ENCODE data around the gene MYL11.

Gene MYL11

GRCh38 chr16:30369938-30370455 is 4.6 kb upstream of the MYL11 start:
- TF ChIP-seq CTCF (IDR thresholded peaks at IDR 0.05; ENCODE audit: low read depth, low read length): no peak
- no peak for DNase-seq
- no peaks in the 10 kb centered on the region for H3K27me3 ChIP-seq
- no peaks in the 10 kb centered on the region for H3K9me3 ChIP-seq
- H3K36me3 ChIP-seq: peaks cover 8% of the 10 kb centered on the region
- peaks cover 6% of the 10 kb centered on the region for H3K4me1 ChIP-seq
- peak overlapping the region; percentile 90 for H3K4me3 ChIP-seq (ENCODE audit: low read depth, low read length)

GRCh38 chr16:30370456-30371247 is 4.0 kb upstream of the MYL11 start, which contains the start of gene TBC1D10B:
Gene TBC1D10B, minus strand, starts transcription at chr16:30370494. Its CDS starts 311 bp downstream, at chr16:30370183.
- Histone ChIP-seq H3K4me1 (peaks cover 6% of the 10 kb centered on the region), H3K4me3 (ENCODE audit: low read depth, low read length) (peak within 1 kb of the TSS; percentile 90), H3K36me3 (peaks cover 2% of the 10 kb centered on the region), H3K27me3 (no peaks in the 10 kb centered on the region), H3K9me3 (no peaks in the 10 kb centered on the region)
- TF ChIP-seq CTCF (IDR thresholded peaks at IDR 0.05; ENCODE audit: low read depth, low read length): peak; percentile 47
- DNase-seq: peak; percentile 98

- peaks cover 6% of the 10 kb centered on the region for H3K4me1 ChIP-seq
- H3K9me3 ChIP-seq: no peaks in the 10 kb centered on the region
- H3K4me3 ChIP-seq (ENCODE audit: low read depth, low read length): peak overlapping the region; percentile 58
- no peaks in the 10 kb centered on the region for H3K27me3 ChIP-seq
- no peak for DNase-seq
- H3K36me3 ChIP-seq: no peaks in the 10 kb centered on the region
- no peak for TF ChIP-seq CTCF (IDR thresholded peaks at IDR 0.05; ENCODE audit: low read depth, low read length)
These were observed 3.3 kb upstream of the MYL11 start for GRCh38 chr16:30371248-30371816.

- H3K27me3 ChIP-seq: no peaks in the 10 kb centered on the region
- H3K4me1 ChIP-seq: peaks cover 7% of the 10 kb centered on the region
- no peak overlapping the region for H3K4me3 ChIP-seq (ENCODE audit: low read depth, low read length)
- TF ChIP-seq CTCF (IDR thresholded peaks at IDR 0.05; ENCODE audit: low read depth, low read length): no peak
- no peaks in the 10 kb centered on the region for H3K36me3 ChIP-seq
- H3K9me3 ChIP-seq: no peaks in the 10 kb centered on the region
- DNase-seq: no peak
These were observed 2.4 kb upstream of the MYL11 start for GRCh38 chr16:30372038-30372712.

GRCh38 chr16:30372725-30373124 is 1.9 kb upstream of the MYL11 start:
- Histone ChIP-seq H3K27me3 (no peaks in the 10 kb centered on the region), H3K36me3 (no peaks in the 10 kb centered on the region), H3K4me3 (ENCODE audit: low read depth, low read length) (no peak overlapping the region), H3K9me3 (no peaks in the 10 kb centered on the region), H3K4me1 (peaks cover 9% of the 10 kb centered on the region)
- TF ChIP-seq CTCF (IDR thresholded peaks at IDR 0.05; ENCODE audit: low read depth, low read length): no peak
- no peak for DNase-seq

Data from BE2C (cell line).